Right atrium auricular region (tissue), 2 donors: Measurements from ENCODE around the gene SPTY2D1. TPM values are rescaled to one million over a fixed set of nuclear protein-coding genes. Genes with fewer than 3 reads are reported as not detected.

Experiments
- DNase-seq: peaks from one replicate; pipeline ENCODE4 v3.0.0-alpha.2; 2019; ENCODE audit warnings: low spot score
- H3K27ac ChIP-seq, 2 donors: fragments of 200-600 bp; sonication (generic); 1 replicate in 1 of 2; 2 replicates in 1 of 2; pipeline ENCODE4 v1.5.1; 2016 to 2019
- H3K27me3 ChIP-seq, 2 donors: fragments of 200-600 bp; sonication (generic); one replicate each; pipeline versions ENCODE4 v1.5.1 to v1.6.0; 2017 to 2019
- H3K36me3 ChIP-seq: fragments of 200-600 bp; sonication (generic); one replicate; pipeline ENCODE4 v1.5.1; 2016
- H3K4me1 ChIP-seq, 2 donors: fragments of 200-600 bp; sonication (generic); one replicate each; pipeline versions ENCODE4 v1.5.1 to v1.6.0; 2017 to 2019
- H3K4me3 ChIP-seq, 2 donors: fragments of 200-600 bp; sonication (generic); 1 replicate in 1 of 2; 2 replicates in 1 of 2; pipeline ENCODE4 v1.5.1; 2017 to 2019; ENCODE audit warnings: mild to moderate bottlenecking in 1 of 2, moderate library complexity in 1 of 2
- H3K9me3 ChIP-seq, 2 donors: fragments of 200-600 bp; sonication (generic); one replicate each; pipeline ENCODE4 v1.5.1; 2019
- CTCF ChIP-seq, 2 donors: fragments of 200-600 bp; sonication (generic); IDR thresholded peaks; one replicate each; pipeline ENCODE4 v1.5.1; 2019; ENCODE audit warnings: antibody characterized with exemption in 2 of 2
- total RNA-seq, 2 donors: library from RNA; depleted of rRNA; stranded (reverse); fragments of >200 nt; gene quantifications; one replicate each; pipeline ENCODE4 v1.1.0, GENCODE V29; 2016

The SPTY2D1 gene
- total RNA-seq, 2 donors from 2014 or later: 9.2 to 15.3 TPM

- H3K36me3 ChIP-seq: no peaks in the 10 kb centered on the region
- no peak for DNase-seq
- no peaks in the 10 kb centered on the region for H3K9me3 ChIP-seq
- H3K27ac ChIP-seq: no peak overlapping the region
- no peak for TF ChIP-seq CTCF (IDR thresholded peaks at IDR 0.05)
- peaks cover 0 to 13% of the 10 kb centered on the region in 2 donors for H3K4me1 ChIP-seq
- no peaks in the 10 kb centered on the region for H3K27me3 ChIP-seq
- no peak overlapping the region for H3K4me3 ChIP-seq
Measured at GRCh38 chr11:18623707-18624106, 10.4 kb downstream of the SPTY2D1 start.

GRCh38 chr11:18618342-18619025 lies 15.7 kb downstream of the SPTY2D1 start:
- peaks cover 23% of the 10 kb centered on the region for H3K36me3 ChIP-seq
- no peak overlapping the region for H3K4me3 ChIP-seq
- DNase-seq: no peak
- no peaks in the 10 kb centered on the region for H3K9me3 ChIP-seq
- TF ChIP-seq CTCF (IDR thresholded peaks at IDR 0.05): no peak
- H3K4me1 ChIP-seq: peaks cover 0 to 21% of the 10 kb centered on the region in 2 donors
- H3K27me3 ChIP-seq: no peaks in the 10 kb centered on the region
- H3K27ac ChIP-seq: peak overlapping the region; percentile 4 to 54

GRCh38 chr11:18617688-18618341 lies 16.3 kb downstream of the SPTY2D1 start:
- DNase-seq: no peak
- no peak for TF ChIP-seq CTCF (IDR thresholded peaks at IDR 0.05)
- Histone ChIP-seq H3K9me3 (no peaks in the 10 kb centered on the region), H3K4me1 (peaks cover 0 to 21% of the 10 kb centered on the region in 2 donors), H3K27me3 (no peaks in the 10 kb centered on the region), H3K4me3 (no peak overlapping the region), H3K27ac (peak overlapping the region; percentile 4 to 54), H3K36me3 (peaks cover 23% of the 10 kb centered on the region)

GRCh38 chr11:18615628-18616392 lies 18.3 kb downstream of the SPTY2D1 start:
- DNase-seq: no peak
- no peak for TF ChIP-seq CTCF (IDR thresholded peaks at IDR 0.05)

GRCh38 chr11:18614667-18615066 lies 19.5 kb downstream of the SPTY2D1 start:
- DNase-seq: no peak
- Histone ChIP-seq H3K27me3 (no peaks in the 10 kb centered on the region), H3K4me1 (peaks cover 0 to 21% of the 10 kb centered on the region in 2 donors), H3K36me3 (peaks cover 50% of the 10 kb centered on the region), H3K4me3 (no peak overlapping the region), H3K27ac (no peak overlapping the region), H3K9me3 (no peaks in the 10 kb centered on the region)
- TF ChIP-seq CTCF (IDR thresholded peaks at IDR 0.05): no peak

More at GRCh38 chr11:18615628-18616392, 18.3 kb downstream of the SPTY2D1 start:
- peaks cover 0 to 21% of the 10 kb centered on the region in 2 donors for H3K4me1 ChIP-seq
- no peak overlapping the region for H3K4me3 ChIP-seq
- H3K36me3 ChIP-seq: peaks cover 39% of the 10 kb centered on the region
- H3K9me3 ChIP-seq: no peaks in the 10 kb centered on the region
- no peak overlapping the region for H3K27ac ChIP-seq
- no peaks in the 10 kb centered on the region for H3K27me3 ChIP-seq
